ENCODE data around the gene TMEM120B.

The TMEM120B gene

DNA sequence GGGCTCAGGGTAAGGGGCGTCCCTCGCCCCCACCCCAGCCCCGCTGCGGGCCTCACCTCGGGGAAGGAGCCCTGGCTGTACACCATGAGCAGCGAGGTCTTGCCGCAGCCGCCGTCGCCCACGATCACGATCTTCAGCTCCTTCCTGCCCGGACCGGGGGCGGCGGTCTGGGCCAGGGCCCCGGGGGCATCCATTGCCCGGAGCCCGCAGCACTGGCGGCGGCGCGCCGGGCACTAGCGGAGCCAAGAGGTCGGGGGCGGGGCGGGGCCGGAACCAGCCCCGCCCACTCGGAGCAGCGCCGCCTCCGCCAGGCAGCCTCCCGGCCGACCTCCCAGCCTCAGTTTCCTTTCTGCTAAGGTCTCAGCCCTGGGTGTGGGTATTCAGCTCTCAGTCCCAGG, 80.9 kb downstream of the TMEM120B start, which contains the start of gene RHOF:
RHOF (minus strand) TSS at position 249 of the 398 bp plus-strand sequence; CDS start at position 194, 55 bp downstream.
- no peaks in the 10 kb centered on the region for H3K27me3 ChIP-seq (ENCODE audit: insufficient read depth, insufficient read length)
- no peak for DNase-seq (ENCODE audit: low read depth, low spot score)
- H3K4me3 ChIP-seq (ENCODE audit: insufficient read length, low read depth), result peak within 1 kb of the TSS; percentile 75
- no peaks in the 10 kb centered on the region for H3K9me3 ChIP-seq (ENCODE audit: insufficient read depth, low read length)
- peak within 1 kb of the TSS; percentile 93 for H3K9ac ChIP-seq (ENCODE audit: insufficient read length, low read depth)
- H3K36me3 ChIP-seq (ENCODE audit: insufficient read depth, insufficient read length, low read length), result peaks cover 42% of the 10 kb centered on the region
- no peak for TF ChIP-seq ZNF274 (IDR thresholded peaks at IDR 0.05; ENCODE audit: low read depth, low read length)
- no peak for TF ChIP-seq SUZ12 (IDR thresholded peaks at IDR 0.05; ENCODE audit: extremely low read depth, insufficient read depth, insufficient read length)
- TF ChIP-seq YY1 (IDR thresholded peaks at IDR 0.05; ENCODE audit: insufficient read depth, insufficient read length), result no peak
- H3K4me1 ChIP-seq (ENCODE audit: insufficient read depth, insufficient read length), result peaks cover 43% of the 10 kb centered on the region

DNA sequence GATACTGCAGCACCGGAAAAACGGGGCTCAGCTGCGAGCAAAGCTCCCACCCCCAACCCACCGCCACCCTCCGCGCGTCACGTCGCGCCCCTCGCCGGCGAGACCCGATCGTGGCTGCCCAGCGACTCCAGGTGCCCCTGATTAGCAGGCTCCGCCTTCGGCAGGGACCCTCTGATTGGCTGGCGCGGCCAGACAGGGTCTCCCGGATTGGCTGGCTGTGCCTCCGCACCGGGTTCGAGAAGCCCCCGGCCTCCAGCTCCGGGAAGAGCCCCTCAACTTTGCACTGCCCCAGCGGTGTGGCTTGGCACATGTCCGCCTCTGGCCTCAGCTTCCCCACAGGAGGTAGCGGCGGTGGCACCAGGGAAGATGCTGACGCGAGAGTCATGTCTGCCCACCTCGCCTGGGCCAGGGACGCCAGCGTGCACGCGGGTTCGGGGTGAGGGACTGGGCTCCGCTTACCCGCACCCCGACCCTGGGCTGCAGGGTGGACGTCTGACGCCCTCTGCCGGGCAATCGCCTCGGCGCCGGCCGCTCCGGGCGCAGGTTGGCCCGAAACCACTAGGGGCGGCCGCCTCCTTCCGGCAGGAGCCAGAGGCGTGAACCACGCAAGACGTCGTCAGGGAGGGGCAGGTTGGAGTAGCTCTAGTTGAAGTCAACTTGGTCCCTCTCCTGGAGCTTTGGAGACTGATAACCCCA, 81.4 kb downstream of the TMEM120B start:
- Histone ChIP-seq H3K4me1 (ENCODE audit: insufficient read depth, insufficient read length) (peaks cover 48% of the 10 kb centered on the region), H3K27me3 (ENCODE audit: insufficient read depth, insufficient read length) (no peaks in the 10 kb centered on the region), H3K36me3 (ENCODE audit: insufficient read depth, insufficient read length, low read length) (peaks cover 46% of the 10 kb centered on the region), H3K4me3 (ENCODE audit: insufficient read length, low read depth) (peak overlapping the region; percentile 75), H3K9me3 (ENCODE audit: insufficient read depth, low read length) (no peaks in the 10 kb centered on the region), H3K9ac (ENCODE audit: insufficient read length, low read depth) (peak overlapping the region; percentile 79)
- DNase-seq (ENCODE audit: low read depth, low spot score), result peak; percentile 91
- TF ChIP-seq YY1 (IDR thresholded peaks at IDR 0.05; ENCODE audit: insufficient read depth, insufficient read length) (no peak), ZNF274 (IDR thresholded peaks at IDR 0.05; ENCODE audit: low read depth, low read length) (no peak), SUZ12 (IDR thresholded peaks at IDR 0.05; ENCODE audit: extremely low read depth, insufficient read depth, insufficient read length) (no peak)

DNA sequence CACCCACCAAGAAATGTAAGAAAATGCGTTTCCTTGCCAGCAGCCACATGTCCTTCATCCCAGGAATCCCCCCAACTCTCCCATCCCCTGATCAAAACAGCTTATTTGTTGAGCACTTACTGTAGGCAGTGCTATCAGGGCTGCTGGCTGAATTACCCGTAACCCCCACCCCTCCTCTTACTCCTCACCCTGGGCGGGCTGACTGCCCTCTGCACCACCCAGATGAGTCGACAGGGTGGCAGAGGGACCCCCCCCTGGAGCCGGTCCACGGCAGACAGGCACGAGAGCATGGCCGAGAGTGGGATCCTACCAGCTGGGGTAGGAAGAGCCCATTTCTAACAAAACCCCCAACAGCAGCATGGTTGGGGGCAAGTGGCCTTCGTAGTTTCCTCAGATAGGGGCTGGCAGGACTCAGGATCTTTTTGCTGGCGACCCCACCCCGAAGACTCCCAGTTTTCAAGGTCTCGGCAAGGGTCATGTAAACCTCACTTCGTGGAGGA, 82.0 kb downstream of the TMEM120B start:
- Histone ChIP-seq H3K36me3 (ENCODE audit: insufficient read depth, insufficient read length, low read length) (peaks cover 47% of the 10 kb centered on the region), H3K9me3 (ENCODE audit: insufficient read depth, low read length) (no peaks in the 10 kb centered on the region), H3K4me3 (ENCODE audit: insufficient read length, low read depth) (no peak overlapping the region), H3K9ac (ENCODE audit: insufficient read length, low read depth) (no peak overlapping the region), H3K4me1 (ENCODE audit: insufficient read depth, insufficient read length) (peaks cover 47% of the 10 kb centered on the region), H3K27me3 (ENCODE audit: insufficient read depth, insufficient read length) (no peaks in the 10 kb centered on the region)
- DNase-seq (ENCODE audit: low read depth, low spot score), result no peak
- TF ChIP-seq YY1 (IDR thresholded peaks at IDR 0.05; ENCODE audit: insufficient read depth, insufficient read length) (no peak), ZNF274 (IDR thresholded peaks at IDR 0.05; ENCODE audit: low read depth, low read length) (no peak), SUZ12 (IDR thresholded peaks at IDR 0.05; ENCODE audit: extremely low read depth, insufficient read depth, insufficient read length) (no peak)

DNA sequence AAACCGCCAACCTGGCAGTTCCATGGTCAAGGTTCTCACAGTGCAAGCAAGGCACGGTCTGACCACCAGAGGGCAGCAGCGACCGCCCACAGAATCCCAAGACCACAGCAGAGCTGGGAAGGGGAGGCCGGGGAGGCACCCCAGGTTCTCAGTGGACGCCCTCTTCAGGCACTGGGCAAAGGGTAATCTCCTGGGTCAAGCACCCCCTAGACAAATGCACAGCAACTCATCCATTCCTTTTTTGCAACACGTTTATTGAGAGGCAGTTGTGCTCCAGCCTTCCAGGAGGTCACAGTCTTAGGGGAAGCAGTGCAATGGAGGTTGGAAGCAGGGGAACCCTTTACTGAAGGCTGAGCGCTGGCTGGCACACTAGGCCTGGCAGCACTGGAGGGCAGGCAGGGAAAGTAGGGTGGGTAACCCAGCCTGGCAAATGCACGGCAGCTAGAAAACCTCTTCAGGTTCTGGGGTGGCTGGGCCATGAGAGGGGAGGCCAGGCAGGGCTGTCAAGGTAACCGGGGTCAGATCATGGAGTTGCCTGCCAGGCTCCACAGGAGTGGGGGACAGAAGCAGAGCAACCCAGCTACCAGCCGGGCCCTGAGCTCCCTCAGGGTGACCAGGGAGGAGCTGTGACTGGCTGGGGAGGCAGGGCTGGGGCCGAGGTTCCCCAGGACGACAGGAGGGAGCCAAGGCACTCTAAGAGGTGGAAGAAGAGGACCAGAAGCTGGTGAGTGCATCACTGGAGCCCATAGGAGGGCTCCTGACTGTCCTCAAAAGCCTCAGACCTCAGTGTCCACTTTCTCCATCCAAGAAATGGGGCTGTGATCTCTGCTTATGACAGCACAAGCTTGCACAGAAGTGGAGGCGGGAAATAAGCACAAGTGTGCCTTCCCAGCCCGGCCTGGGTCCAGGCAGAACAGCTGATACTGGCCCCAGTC, 82.7 kb downstream of the TMEM120B start:
- Histone ChIP-seq H3K27me3 (ENCODE audit: insufficient read depth, insufficient read length) (no peaks in the 10 kb centered on the region), H3K9me3 (ENCODE audit: insufficient read depth, low read length) (no peaks in the 10 kb centered on the region), H3K9ac (ENCODE audit: insufficient read length, low read depth) (no peak overlapping the region), H3K36me3 (ENCODE audit: insufficient read depth, insufficient read length, low read length) (peaks cover 47% of the 10 kb centered on the region), H3K4me3 (ENCODE audit: insufficient read length, low read depth) (no peak overlapping the region), H3K4me1 (ENCODE audit: insufficient read depth, insufficient read length) (peaks cover 40% of the 10 kb centered on the region)
- DNase-seq (ENCODE audit: low read depth, low spot score), result peak; percentile 87
- TF ChIP-seq ZNF274 (IDR thresholded peaks at IDR 0.05; ENCODE audit: low read depth, low read length) (no peak), YY1 (IDR thresholded peaks at IDR 0.05; ENCODE audit: insufficient read depth, insufficient read length) (no peak), SUZ12 (IDR thresholded peaks at IDR 0.05; ENCODE audit: extremely low read depth, insufficient read depth, insufficient read length) (no peak)

DNA sequence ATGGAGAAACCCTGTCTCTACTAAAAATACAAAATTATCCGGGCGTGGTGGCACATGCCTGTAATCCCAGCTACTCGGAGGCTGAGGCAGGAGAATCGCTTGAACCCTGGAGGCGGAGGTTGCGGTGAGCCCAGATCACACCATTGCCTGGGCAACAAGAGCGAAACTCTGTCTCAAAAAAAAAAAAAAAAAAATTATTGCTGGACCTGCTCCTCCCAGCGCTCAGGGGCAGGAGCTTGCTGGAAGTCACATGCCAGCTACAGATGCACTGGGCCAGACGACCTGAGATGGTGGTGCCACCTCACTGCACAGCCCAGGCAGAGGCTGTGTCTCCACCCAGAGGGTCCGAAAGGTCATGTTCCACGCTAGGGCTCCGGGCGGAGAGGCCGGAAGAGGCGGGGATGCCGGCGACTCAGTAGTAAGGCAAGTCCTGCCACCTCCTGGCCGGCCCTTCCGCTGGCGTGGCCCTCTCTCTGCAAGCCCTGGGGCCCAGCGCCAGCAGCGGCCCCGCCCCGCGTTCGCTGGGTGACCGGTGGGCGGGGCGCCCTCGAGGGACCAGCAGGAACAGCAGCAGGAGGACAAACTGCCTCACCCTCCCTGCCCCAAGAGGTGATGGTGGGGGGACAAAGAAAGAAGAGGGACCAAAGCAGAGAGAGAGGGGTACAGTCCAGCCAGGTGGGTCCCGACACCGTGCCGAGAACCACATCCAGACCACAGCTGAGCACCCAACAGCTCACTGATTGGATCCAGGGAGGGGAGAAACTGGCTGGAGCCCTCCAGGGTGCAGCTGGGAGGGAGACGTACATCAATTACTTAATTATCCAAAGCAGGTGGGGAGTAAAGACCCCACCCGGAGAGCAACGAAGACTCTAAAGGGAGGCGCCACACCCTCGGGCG, 84.6 kb downstream of the TMEM120B start:
- Histone ChIP-seq H3K27me3 (ENCODE audit: insufficient read depth, insufficient read length) (no peaks in the 10 kb centered on the region), H3K9ac (ENCODE audit: insufficient read length, low read depth) (peak overlapping the region; percentile 75), H3K4me3 (ENCODE audit: insufficient read length, low read depth) (peak overlapping the region; percentile 39), H3K4me1 (ENCODE audit: insufficient read depth, insufficient read length) (peaks cover 31% of the 10 kb centered on the region), H3K36me3 (ENCODE audit: insufficient read depth, insufficient read length, low read length) (peaks cover 47% of the 10 kb centered on the region), H3K9me3 (ENCODE audit: insufficient read depth, low read length) (no peaks in the 10 kb centered on the region)
- no peak for TF ChIP-seq SUZ12 (IDR thresholded peaks at IDR 0.05; ENCODE audit: extremely low read depth, insufficient read depth, insufficient read length)
- no peak for TF ChIP-seq ZNF274 (IDR thresholded peaks at IDR 0.05; ENCODE audit: low read depth, low read length)
- TF ChIP-seq YY1 (IDR thresholded peaks at IDR 0.05; ENCODE audit: insufficient read depth, insufficient read length), result no peak
- DNase-seq (ENCODE audit: low read depth, low spot score), result no peak

DNA sequence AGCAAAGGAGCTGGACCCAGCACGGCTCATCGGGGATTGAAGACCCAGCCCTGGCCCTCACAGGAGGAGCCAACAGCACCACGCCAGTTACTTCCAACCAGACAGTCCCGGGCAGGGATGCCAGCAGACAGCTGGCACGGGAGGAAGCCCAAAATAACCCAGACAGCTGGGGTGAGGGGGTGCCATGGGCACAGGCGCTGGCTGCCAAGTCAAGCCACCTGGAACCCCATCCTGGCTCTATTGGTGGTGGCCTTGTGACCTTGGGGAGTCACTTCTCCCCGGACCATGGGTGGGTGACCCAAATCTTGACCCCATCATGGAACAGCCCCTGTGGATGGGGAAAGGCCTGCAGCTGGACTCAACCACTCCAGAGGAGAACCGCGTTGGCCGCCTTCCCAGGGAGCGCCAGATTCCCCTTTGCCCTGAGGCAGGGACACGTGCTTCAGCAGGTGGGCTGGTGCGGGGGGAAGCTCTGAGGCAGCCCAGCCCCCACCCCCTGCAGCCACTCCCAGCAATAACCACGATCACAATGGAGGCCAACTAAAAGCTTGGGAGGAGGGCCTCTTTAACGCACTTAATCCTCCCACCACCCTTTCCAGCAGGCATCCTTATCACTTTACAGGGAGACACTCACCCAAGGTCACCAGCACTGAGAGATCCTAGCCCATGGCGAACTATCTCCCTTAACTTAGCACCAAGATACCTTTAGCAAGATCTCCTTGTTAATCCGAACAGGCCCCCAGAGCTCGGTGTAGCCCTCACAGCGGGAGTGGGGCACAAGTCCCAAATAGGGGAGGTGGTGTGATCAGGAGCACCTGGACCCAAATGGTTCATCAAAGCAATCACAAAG, 85.6 kb downstream of the TMEM120B start:
- Histone ChIP-seq H3K9me3 (ENCODE audit: insufficient read depth, low read length) (no peaks in the 10 kb centered on the region), H3K4me1 (ENCODE audit: insufficient read depth, insufficient read length) (peaks cover 25% of the 10 kb centered on the region), H3K27me3 (ENCODE audit: insufficient read depth, insufficient read length) (no peaks in the 10 kb centered on the region), H3K36me3 (ENCODE audit: insufficient read depth, insufficient read length, low read length) (peaks cover 47% of the 10 kb centered on the region), H3K4me3 (ENCODE audit: insufficient read length, low read depth) (peak overlapping the region; percentile 39), H3K9ac (ENCODE audit: insufficient read length, low read depth) (peak overlapping the region; percentile 78)
- TF ChIP-seq YY1 (IDR thresholded peaks at IDR 0.05; ENCODE audit: insufficient read depth, insufficient read length) (no peak), ZNF274 (IDR thresholded peaks at IDR 0.05; ENCODE audit: low read depth, low read length) (no peak), SUZ12 (IDR thresholded peaks at IDR 0.05; ENCODE audit: extremely low read depth, insufficient read depth, insufficient read length) (no peak)
- DNase-seq (ENCODE audit: low read depth, low spot score), result no peak

Measured in NT2/D1 (cell line).